Endothelial cell of umbilical vein (primary cell): ENCODE measurements around the gene KCTD11.

Experiments used
- EZH2 ChIP-seq: IDR thresholded peaks from 2 replicates; pipeline ENCODE4 v1.6.1; 2012; ENCODE audit warnings: borderline replicate concordance, low read depth, mild to moderate bottlenecking, moderate library complexity, low read length, inconsistent platforms; ENCODE audit not compliant: severe bottlenecking
- FOS ChIP-seq: IDR thresholded peaks from 2 replicates; pipeline ENCODE4 v1.6.1; 2011; ENCODE audit warnings: mild to moderate bottlenecking, low read length, moderate library complexity, borderline replicate concordance; ENCODE audit not compliant: insufficient read depth
- JUN ChIP-seq: IDR thresholded peaks from 2 replicates; pipeline ENCODE4 v1.6.1; 2011; ENCODE audit warnings: borderline replicate concordance, low read depth; ENCODE audit not compliant: insufficient read length, insufficient read depth
- MYC ChIP-seq: IDR thresholded peaks from one replicate; pipeline ENCODE4 v1.6.1; 2011; ENCODE audit warnings: mild to moderate bottlenecking, low read depth, low read length
- POLR2A ChIP-seq: IDR thresholded peaks from 2 replicates; pipeline ENCODE4 v1.6.1; 2012; ENCODE audit warnings: low read depth, mild to moderate bottlenecking, control low read depth, low read length
- POLR2AphosphoS5 ChIP-seq: IDR thresholded peaks from 2 replicates; pipeline ENCODE4 v1.6.1; 2012; ENCODE audit warnings: low read depth, mild to moderate bottlenecking, control low read depth, low read length, moderate library complexity; ENCODE audit not compliant: insufficient read depth
- TF ChIP-seq, protein P1 (sequence below), 2 donors: IDR thresholded peaks; 1 replicate in 1 of 2; 2 replicates in 1 of 2; pipeline ENCODE4 v1.5.1; 2011; ENCODE audit warnings: low read length in 2 of 2, mild to moderate bottlenecking in 2 of 2, moderate library complexity in 2 of 2, control low read depth in 1 of 2, inconsistent platforms in 1 of 2, low read depth in 1 of 2; ENCODE audit not compliant: insufficient read depth in 1 of 2; ENCODE audit errors: extremely low read depth in 1 of 2
- TF ChIP-seq, protein P2 (sequence below): IDR thresholded peaks from 2 replicates; pipeline ENCODE4 v1.6.1; 2011; ENCODE audit not compliant: insufficient read depth, insufficient read length

DNA sequence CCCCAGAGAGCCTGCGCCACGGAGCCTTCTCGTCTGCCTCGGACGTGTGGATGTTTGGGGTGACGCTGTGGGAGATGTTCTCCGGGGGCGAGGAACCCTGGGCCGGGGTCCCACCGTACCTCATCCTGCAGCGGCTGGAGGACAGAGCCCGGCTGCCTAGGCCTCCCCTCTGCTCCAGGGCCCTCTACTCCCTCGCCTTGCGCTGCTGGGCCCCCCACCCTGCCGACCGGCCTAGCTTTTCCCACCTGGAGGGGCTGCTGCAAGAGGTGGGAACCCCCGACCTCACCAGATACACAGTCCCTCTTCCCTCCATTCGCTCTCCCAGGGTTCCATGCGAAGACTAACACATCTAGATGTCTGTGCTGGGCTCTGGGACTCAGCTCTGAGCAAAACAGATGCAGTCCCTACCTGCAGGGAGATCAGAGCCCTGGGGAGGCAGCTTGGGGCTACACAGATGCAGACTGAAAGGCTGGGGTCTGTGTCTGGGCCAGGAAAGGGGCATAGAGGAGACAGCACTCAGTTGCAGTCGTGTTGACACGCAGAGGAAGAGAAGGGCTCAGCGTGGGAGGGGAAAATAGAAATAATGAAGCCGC is 32.6 kb downstream of the KCTD11 start:
- TF ChIP-seq, protein P1, sequence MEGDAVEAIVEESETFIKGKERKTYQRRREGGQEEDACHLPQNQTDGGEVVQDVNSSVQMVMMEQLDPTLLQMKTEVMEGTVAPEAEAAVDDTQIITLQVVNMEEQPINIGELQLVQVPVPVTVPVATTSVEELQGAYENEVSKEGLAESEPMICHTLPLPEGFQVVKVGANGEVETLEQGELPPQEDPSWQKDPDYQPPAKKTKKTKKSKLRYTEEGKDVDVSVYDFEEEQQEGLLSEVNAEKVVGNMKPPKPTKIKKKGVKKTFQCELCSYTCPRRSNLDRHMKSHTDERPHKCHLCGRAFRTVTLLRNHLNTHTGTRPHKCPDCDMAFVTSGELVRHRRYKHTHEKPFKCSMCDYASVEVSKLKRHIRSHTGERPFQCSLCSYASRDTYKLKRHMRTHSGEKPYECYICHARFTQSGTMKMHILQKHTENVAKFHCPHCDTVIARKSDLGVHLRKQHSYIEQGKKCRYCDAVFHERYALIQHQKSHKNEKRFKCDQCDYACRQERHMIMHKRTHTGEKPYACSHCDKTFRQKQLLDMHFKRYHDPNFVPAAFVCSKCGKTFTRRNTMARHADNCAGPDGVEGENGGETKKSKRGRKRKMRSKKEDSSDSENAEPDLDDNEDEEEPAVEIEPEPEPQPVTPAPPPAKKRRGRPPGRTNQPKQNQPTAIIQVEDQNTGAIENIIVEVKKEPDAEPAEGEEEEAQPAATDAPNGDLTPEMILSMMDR (IDR thresholded peaks at IDR 0.05; ENCODE audit: extremely low read depth in 1 of 2, insufficient read depth in 1 of 2, low read depth in 1 of 2, low read length in 2 of 2): no peak
- TF ChIP-seq POLR2A (no peak), EZH2 (no peak), POLR2AphosphoS5 (no peak), JUN (no peak), FOS (no peak), MYC (no peak)
- TF ChIP-seq, protein P2, sequence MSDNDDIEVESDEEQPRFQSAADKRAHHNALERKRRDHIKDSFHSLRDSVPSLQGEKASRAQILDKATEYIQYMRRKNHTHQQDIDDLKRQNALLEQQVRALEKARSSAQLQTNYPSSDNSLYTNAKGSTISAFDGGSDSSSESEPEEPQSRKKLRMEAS: no peak
